NCI-H1930 (cell line): ENCODE data around the gene MRPS10.
"Not testable (repeated sequence)": the region's sequence is repeated elsewhere in the genome, so short reads cannot be mapped to it uniquely, and the experiment has no call there.

Experiments used
- DNase-seq, 2 experiments: peaks; one replicate each; lab custom pipeline; 2025; lab: John Stamatoyannopoulos, UW

The MRPS10 gene

DNA sequence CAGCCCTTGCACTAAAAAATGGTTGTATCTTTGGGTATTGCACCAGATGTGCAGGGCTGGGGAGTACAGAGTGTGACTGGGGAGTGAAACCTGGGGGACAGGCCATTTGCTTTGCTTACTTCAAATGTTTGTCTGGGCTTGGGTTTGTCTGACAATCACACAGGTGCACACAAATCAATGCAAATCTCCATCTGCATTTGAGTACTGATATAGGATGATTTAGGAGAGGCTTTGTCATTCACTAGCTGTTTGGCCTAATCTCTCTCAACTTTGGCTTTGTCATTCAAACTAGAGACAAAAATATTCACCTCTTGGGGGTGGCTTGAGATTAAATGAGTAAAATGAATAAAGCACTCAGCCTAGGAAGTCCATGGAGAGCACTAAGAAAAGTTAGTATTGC is 40.7 kb downstream of the MRPS10 start:
- DNase-seq: no peak

DNA sequence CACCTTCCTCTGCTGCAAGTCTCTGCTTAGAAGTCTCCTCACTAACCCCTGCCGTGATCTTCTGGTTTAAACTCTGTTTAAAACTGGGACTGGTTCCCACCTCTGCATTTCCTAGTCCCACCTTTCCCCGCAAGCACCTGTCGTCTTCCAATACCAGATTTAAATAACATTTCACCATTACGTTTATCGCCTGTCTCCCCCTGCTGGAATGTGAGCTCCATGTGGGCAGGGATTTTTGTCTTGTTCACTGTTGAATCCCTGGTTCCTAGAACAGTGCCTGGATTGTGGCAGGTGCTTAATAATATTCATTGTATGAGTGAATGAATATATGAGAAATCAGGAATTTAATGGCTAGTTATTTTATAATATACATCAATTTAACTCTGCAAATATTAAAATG is 41.8 kb downstream of the MRPS10 start:
- no peak for DNase-seq

DNA sequence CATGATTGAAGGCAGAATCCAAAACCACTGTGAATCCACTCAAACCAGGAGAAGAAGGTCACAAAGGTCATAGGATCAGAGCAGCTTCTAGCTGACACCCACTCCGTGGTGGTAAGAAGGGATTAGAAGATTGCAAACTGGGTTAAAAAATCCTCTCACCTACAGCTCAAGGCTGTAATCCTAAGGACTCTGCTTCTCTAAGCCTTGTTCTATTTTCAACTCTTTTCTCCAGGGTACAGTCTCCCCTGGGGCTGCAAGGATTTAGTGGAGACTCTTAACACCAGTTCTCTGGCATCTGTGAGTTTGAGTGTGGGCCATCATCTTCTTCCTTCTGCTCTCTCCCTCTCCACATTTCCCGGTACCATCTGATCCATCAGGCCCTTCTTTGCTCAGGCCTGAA is 44.6 kb downstream of the MRPS10 start, which contains the start of gene GUCA1A:
Gene GUCA1A (plus strand): TSS at position 264 of the 400 bp plus-strand sequence. CDS start 250 bp downstream, outside the sequence.
- no peak for DNase-seq

DNA sequence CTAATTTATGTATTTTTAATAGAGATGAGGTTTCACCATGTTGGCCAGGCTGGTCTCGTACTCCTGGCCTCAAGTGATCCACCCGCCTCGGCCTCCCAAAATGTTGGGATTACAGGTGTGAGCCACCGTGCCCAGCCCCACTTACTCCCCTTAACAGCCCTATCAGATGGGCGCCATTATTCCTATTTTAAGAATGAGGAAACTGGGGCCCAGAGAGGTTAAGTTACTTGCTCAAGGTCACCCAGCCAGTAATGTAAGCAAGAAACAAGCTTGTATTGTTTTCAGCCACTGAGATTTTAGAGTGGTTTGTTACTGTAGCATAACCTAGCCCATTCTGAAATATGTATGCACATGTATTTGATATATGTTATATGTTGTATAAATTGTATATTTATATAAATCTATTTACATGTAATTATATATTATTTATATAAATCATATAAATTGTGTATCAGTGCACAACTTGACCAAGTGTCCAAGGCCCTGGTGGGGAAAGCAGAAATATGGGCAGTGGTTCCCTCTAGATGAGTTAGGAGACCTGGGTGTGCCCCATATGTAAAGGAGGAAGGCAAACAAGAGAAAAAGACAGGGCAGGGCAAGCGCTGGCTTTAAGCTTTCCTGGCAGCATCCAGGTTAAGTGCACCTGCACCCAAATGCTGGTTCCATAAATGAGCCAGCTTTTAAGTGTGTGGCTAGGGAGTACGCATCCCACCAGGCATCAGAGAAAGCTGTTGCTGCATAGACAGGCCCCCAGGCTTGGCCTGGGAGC is 45.7 kb downstream of the MRPS10 start:
- no peak for DNase-seq

DNA sequence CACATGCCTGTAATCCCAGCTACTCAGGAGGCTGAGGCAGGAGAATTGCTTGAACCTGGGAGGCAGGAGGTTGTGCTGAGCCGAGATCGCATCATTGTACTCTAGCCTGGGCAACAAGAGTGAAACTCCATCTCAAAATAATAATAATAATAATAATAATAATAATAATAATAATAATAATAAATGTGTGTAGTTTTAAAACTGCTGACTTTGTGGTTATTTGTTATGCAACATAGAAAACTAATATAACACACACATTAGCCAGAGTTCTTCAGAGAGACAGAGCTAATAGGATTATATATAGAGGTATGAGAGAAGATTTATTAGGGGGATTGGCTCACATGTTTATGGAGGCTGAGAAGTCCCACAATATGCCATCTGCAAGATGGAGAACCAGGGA is 47.9 kb downstream of the MRPS10 start:
- not testable (repeated sequence) for DNase-seq

DNA sequence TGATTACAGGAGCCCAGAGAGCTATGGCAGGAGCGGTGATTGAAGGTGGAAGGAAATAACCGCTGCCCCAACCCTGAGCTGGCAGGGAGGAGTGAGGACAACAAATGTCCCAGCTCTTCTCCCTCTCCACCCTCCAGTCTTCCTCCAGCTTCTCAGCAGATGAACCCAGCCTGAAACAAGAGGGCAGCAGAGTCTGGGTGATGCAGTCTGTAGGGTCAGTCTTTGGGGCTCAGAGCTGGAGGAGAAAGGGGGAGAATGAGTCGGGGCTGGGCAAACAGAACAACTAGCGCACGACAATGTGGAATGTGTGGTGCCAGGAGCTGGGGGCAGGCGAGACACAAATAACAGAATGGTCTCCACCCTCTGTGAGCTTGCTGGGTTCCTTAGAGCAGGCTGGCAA is 49.0 kb downstream of the MRPS10 start:
- no peak for DNase-seq

DNA sequence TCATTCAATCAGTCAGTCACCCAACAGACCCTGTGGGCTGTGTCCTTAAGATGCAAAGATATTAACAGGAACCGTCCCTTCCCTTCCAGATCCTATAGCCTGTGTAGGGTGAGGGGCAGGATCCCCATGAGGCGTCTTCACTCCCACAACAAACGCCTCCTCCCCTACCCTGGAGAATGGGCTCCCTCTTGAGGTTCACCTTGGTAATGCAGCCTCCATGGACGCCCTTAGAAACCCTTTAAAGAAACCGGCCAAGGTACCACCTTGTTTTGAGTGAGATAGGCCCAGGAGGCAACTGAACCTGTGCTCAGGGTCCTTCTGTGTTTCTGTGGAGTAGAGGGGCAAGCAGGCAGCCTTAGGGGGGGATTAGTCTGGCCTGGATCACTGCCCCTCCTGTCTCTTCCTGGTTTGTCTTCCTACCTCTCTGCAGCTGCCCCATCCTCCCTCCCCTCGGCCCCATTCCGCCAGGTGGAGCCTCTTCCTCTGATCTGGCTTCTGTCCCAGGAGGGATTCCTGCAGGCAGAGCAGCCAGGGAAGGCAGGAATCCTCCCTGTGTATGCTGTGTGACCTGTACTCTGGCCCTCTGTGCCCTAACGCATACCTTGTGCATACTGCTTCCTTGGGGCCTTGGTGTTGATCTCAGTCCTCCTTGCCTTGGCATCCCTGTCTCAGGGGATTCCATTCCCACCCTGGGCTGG is 51.1 kb downstream of the MRPS10 start:
- peak; percentile 65 to 75 for DNase-seq

DNA sequence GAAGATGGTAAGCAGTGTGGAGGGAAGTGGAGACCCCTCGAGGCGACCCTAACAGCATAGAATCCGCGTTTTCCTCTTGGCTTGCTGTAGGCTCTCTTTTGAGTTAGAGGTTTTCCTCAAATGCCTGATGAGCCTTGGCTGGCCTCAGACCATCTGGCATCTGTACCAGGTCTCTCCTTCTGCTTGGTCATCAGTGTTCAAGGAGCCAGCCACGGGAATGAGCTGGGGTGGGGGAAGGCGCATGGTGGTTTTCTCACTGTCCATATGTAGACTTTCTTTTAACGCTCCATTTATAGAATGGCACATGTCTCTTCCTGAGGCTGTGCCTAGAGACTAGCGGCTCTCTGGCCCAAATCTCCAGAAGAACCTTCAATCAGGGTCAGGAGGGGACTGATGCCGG is 52.6 kb downstream of the MRPS10 start:
- DNase-seq: no peak

DNA sequence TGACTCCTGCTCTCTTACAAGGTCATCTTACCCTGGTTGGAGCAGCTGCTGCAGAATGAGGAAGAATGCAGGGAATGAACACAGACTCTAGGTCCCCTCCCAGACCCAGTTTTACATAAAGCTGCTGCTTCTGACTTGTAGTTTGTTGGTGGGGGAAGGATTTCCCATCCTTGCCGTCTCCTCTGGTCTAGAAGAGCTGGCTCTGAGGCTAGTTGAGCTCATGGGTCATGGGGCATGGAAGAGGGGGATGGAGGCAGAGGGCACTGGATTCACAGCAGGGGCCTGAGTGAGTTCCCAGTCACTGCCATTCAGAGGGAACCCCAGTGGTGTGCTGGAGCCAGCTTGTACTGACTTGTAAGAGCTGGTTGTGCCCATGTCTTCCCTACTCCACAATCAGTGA is 53.7 kb downstream of the MRPS10 start:
- DNase-seq: no peak

DNA sequence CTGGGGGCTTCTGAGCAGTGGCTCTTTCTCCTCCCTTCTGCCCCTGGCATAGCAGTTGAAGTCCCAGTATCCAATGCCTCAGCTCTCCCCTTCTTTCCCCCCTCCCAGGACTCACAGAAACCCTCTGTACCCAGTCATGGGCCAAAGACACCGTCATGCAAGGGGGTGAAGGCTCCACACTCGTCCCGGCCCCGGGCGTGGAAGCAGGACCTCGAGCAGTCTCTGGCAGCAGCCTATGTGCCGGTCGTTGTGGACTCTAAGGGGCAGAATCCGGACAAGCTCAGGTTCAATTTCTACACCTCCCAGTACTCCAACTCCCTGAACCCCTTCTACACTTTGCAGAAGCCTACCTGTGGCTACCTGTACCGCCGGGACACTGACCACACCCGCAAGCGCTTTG is 54.8 kb downstream of the MRPS10 start:
- DNase-seq: no peak

DNA sequence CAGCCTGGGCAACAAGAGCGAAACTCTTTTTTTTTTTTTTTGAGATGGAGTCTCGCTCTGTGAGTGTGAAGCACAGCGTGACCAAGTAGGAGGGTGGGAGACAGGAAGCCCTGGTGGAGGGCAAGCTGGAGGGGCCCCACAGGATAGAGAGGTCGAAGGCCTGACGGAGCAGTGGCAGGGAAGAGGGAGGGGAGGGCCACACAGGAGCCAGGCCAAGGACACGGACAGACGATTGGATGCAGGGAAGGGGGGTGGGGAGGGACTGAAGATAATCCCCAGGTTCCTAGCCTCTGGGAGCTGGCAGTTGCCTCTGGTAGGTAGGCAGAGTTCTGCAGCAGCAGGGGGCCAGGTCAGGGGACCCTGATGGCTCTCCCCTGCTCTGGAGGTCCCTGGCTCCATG is 55.3 kb downstream of the MRPS10 start:
- DNase-seq: no peak

DNA sequence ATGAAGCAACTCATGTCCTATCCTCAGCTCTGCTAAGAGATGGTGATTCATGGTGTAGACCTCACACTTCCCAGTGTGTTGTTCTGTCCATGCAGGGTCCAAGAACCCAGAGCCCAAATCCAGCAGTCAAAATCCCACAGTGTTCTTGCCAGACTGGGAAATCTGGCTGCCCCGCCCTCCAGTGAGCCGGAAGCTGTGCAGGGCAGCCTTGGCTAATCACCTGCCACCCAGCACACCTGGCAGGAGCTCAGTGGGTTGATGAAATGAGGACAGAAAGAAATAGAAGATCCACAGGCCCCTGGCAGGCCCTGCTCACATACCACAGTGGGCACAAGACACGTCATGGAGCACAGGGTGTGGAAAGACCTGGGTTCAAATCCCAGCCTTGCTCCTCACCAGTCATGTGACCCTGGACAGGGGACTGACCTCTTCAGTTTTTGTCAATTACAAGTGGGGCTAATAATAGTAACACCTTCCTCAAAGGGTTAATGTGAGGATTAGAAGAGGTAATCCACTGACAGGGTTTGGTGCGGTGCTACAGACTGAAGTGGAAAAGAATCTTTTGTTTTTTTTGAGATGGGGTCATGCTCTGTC is 58.1 kb downstream of the MRPS10 start:
- DNase-seq: no peak

DNA sequence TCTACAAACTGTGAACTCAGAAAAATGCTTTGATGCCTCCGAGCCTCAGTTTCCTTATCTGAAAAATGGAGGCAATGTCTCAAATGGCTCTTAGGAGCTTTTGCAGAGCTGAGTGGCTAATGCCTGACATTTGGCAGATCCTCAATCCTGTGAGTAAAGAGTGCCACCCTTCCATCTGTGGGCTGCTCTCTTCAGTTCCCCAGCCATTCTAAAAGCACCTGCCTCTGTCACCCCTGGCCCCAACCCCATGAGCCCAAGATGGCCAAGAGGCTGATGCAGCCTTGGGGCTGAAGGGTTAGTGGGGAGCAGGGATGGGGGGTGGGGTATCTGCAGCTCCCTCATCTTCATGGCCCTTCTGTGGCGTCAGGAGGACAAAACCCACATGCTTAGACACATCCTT is 59.0 kb downstream of the MRPS10 start:
- DNase-seq: no peak

DNA sequence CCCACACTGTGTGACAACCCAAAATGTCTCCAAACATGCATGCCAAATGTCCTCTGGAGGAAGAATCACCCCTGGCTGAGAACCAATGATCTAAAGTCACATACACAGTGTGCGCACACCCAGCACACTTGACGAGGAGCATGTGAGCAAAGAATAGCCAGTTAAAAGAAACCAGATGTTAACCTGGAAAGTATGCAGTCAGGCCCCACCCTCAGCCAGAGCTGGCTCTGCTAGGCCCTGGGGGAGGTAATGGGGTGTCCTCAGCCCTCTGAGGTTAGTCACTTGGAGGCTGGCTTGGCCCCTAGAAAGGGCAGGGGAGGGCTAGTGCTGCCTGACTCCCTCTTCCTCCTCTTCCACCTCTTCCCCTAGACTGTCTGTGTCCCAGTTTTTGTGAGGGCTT is 59.6 kb downstream of the MRPS10 start:
- no peak for DNase-seq
